Measurements from ENCODE around the gene MYBPH.

DNA sequence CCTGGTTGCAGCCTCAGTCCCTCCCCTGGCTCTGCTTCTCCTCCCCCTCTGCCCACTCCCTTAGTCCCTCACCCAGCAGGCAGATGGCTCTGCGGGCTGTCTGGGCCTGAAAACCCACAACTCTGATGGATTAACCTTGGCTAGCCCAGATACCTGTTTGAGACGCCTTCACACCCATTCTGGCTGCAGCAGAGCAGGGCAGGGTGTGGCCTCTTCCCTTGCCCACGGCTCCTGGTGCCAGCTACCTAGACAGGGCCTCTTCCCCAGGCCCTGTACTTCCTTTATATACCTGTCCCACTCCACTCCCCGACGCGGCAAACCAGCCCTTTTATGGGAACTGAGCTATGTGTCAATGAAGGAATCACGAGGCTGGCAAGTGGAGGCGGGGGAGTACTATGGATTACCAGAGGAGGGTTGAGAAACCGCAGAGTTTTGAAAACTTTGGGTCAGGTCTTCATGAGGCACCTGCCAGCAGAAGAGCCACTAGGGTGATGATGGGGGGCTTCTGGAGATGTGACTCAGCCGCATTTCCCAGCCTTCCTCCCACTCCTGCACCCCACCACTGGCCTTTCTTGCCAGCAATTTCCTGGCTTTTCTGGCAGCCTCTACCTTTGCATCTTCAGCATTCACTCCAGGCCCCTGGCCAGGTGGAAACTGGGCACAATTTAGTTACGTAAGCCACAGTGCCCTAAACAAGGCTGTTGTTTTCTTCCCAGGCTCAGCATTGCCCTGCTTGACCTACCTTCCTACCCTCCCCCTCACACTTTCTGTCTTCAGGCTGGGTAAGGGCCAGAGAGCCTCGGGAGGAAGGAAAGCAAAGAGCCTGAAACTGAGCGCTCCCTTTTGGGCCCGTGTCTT lies 11.0 kb upstream of the MYBPH start, which contains the start of gene CHI3L1:
- TF ChIP-seq, protein P1, sequence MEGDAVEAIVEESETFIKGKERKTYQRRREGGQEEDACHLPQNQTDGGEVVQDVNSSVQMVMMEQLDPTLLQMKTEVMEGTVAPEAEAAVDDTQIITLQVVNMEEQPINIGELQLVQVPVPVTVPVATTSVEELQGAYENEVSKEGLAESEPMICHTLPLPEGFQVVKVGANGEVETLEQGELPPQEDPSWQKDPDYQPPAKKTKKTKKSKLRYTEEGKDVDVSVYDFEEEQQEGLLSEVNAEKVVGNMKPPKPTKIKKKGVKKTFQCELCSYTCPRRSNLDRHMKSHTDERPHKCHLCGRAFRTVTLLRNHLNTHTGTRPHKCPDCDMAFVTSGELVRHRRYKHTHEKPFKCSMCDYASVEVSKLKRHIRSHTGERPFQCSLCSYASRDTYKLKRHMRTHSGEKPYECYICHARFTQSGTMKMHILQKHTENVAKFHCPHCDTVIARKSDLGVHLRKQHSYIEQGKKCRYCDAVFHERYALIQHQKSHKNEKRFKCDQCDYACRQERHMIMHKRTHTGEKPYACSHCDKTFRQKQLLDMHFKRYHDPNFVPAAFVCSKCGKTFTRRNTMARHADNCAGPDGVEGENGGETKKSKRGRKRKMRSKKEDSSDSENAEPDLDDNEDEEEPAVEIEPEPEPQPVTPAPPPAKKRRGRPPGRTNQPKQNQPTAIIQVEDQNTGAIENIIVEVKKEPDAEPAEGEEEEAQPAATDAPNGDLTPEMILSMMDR (IDR thresholded peaks at IDR 0.05; ENCODE audit: low read depth, low read length) = no peak
- TF ChIP-seq MYC (IDR thresholded peaks at IDR 0.05; ENCODE audit: low read depth, low read length) (no peak), POLR2A (IDR thresholded peaks at IDR 0.05; ENCODE audit: extremely low read depth, insufficient read length) (no peak)
- TF ChIP-seq, protein P2, sequence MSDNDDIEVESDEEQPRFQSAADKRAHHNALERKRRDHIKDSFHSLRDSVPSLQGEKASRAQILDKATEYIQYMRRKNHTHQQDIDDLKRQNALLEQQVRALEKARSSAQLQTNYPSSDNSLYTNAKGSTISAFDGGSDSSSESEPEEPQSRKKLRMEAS (IDR thresholded peaks at IDR 0.05; ENCODE audit: low read depth, low read length) = peak; percentile 42; the same call in 1 of the 2 replicates
